ENCODE data around the gene SPATA31D3.
"Not testable (repeated sequence)": the region's sequence is repeated elsewhere in the genome, so short reads cannot be mapped to it uniquely, and the experiment has no call there.

The SPATA31D3 gene

GRCh38 chr9:81980568-81980967 is 37.3 kb downstream of the SPATA31D3 start:
- H3K4me3 ChIP-seq (ENCODE audit: low read depth in 1 of 2, low read length in 2 of 2) = no peak overlapping the region
- no peak overlapping the region for H3K9ac ChIP-seq (ENCODE audit: low read length)
- no peaks in the 10 kb centered on the region for H3K9me3 ChIP-seq (ENCODE audit: low read length)
- H3K4me1 ChIP-seq (ENCODE audit: insufficient read depth, low read length) = no peaks in the 10 kb centered on the region
- no peaks in the 10 kb centered on the region for H3K27me3 ChIP-seq (ENCODE audit: control insufficient read depth in 1 of 2, insufficient read depth in 2 of 2, low read length in 2 of 2)
- no peaks in the 10 kb centered on the region for H3K36me3 ChIP-seq (ENCODE audit: insufficient read depth, low read length)
- H3K27ac ChIP-seq (ENCODE audit: low read depth, low read length) = no peak overlapping the region

GRCh38 chr9:81981883-81982282 is 38.6 kb downstream of the SPATA31D3 start:
- H3K36me3 ChIP-seq (ENCODE audit: insufficient read depth, low read length) = no peaks in the 10 kb centered on the region
- H3K4me3 ChIP-seq (ENCODE audit: low read depth in 1 of 2, low read length in 2 of 2) = no peak overlapping the region
- H3K9me3 ChIP-seq (ENCODE audit: low read length) = no peaks in the 10 kb centered on the region
- H3K4me1 ChIP-seq (ENCODE audit: insufficient read depth, low read length) = no peaks in the 10 kb centered on the region
- H3K27ac ChIP-seq (ENCODE audit: low read depth, low read length) = no peak overlapping the region
- H3K27me3 ChIP-seq (ENCODE audit: control insufficient read depth in 1 of 2, insufficient read depth in 2 of 2, low read length in 2 of 2) = no peaks in the 10 kb centered on the region
- no peak overlapping the region for H3K9ac ChIP-seq (ENCODE audit: low read length)

GRCh38 chr9:81984928-81985327 is 41.6 kb downstream of the SPATA31D3 start:
- no peaks in the 10 kb centered on the region for H3K4me1 ChIP-seq (ENCODE audit: insufficient read depth, low read length)
- no peak overlapping the region for H3K27ac ChIP-seq (ENCODE audit: low read depth, low read length)
- no peak overlapping the region for H3K9ac ChIP-seq (ENCODE audit: low read length)
- H3K36me3 ChIP-seq (ENCODE audit: insufficient read depth, low read length) = no peaks in the 10 kb centered on the region
- no peak overlapping the region for H3K4me3 ChIP-seq (ENCODE audit: low read depth in 1 of 2, low read length in 2 of 2)
- no peaks in the 10 kb centered on the region for H3K9me3 ChIP-seq (ENCODE audit: low read length)
- no peaks in the 10 kb centered on the region for H3K27me3 ChIP-seq (ENCODE audit: control insufficient read depth in 1 of 2, insufficient read depth in 2 of 2, low read length in 2 of 2)

- Histone ChIP-seq H3K36me3 (ENCODE audit: insufficient read depth, low read length) (no peaks in the 10 kb centered on the region), H3K4me3 (ENCODE audit: low read depth in 1 of 2, low read length in 2 of 2) (no peak overlapping the region), H3K9ac (ENCODE audit: low read length) (no peak overlapping the region), H3K9me3 (ENCODE audit: low read length) (no peaks in the 10 kb centered on the region), H3K4me1 (ENCODE audit: insufficient read depth, low read length) (no peaks in the 10 kb centered on the region), H3K27ac (ENCODE audit: low read depth, low read length) (no peak overlapping the region), H3K27me3 (ENCODE audit: control insufficient read depth in 1 of 2, insufficient read depth in 2 of 2, low read length in 2 of 2) (no peaks in the 10 kb centered on the region)
Observed at GRCh38 chr9:81986051-81986450, 42.8 kb downstream of the SPATA31D3 start.

- not testable (repeated sequence) for H3K9me3 ChIP-seq (ENCODE audit: low read length); H3K4me1 ChIP-seq (ENCODE audit: insufficient read depth, low read length); H3K27ac ChIP-seq (ENCODE audit: low read depth, low read length); H3K36me3 ChIP-seq (ENCODE audit: insufficient read depth, low read length); H3K4me3 ChIP-seq (ENCODE audit: low read depth in 1 of 2, low read length in 2 of 2); H3K9ac ChIP-seq (ENCODE audit: low read length); H3K27me3 ChIP-seq (ENCODE audit: control insufficient read depth in 1 of 2, insufficient read depth in 2 of 2, low read length in 2 of 2)
Observed at GRCh38 chr9:81988472-81988871, 45.2 kb downstream of the SPATA31D3 start, which contains the start of gene SPATA31D1. SPATA31D1 (plus strand) TSS chr9:81988772; CDS start chr9:81988819, 47 bp downstream.

GRCh38 chr9:81989700-81990099 is 46.4 kb downstream of the SPATA31D3 start:
- no peak overlapping the region for H3K27ac ChIP-seq (ENCODE audit: low read depth, low read length)
- no peaks in the 10 kb centered on the region for H3K4me1 ChIP-seq (ENCODE audit: insufficient read depth, low read length)
- no peaks in the 10 kb centered on the region for H3K36me3 ChIP-seq (ENCODE audit: insufficient read depth, low read length)
- H3K27me3 ChIP-seq (ENCODE audit: control insufficient read depth in 1 of 2, insufficient read depth in 2 of 2, low read length in 2 of 2) = no peaks in the 10 kb centered on the region
- H3K9me3 ChIP-seq (ENCODE audit: low read length) = no peaks in the 10 kb centered on the region
- no peak overlapping the region for H3K4me3 ChIP-seq (ENCODE audit: low read depth in 1 of 2, low read length in 2 of 2)
- no peak overlapping the region for H3K9ac ChIP-seq (ENCODE audit: low read length)

- no peaks in the 10 kb centered on the region for H3K4me1 ChIP-seq (ENCODE audit: insufficient read depth, low read length)
- H3K27me3 ChIP-seq (ENCODE audit: control insufficient read depth in 1 of 2, insufficient read depth in 2 of 2, low read length in 2 of 2) = no peaks in the 10 kb centered on the region
- H3K9ac ChIP-seq (ENCODE audit: low read length) = no peak overlapping the region
Observed at GRCh38 chr9:81993656-81994055, 50.4 kb downstream of the SPATA31D3 start.

More at GRCh38 chr9:81993656-81994055, 50.4 kb downstream of the SPATA31D3 start:
- no peak overlapping the region for H3K4me3 ChIP-seq (ENCODE audit: low read depth in 1 of 2, low read length in 2 of 2)
- H3K27ac ChIP-seq (ENCODE audit: low read depth, low read length) = no peak overlapping the region
- H3K9me3 ChIP-seq (ENCODE audit: low read length) = no peaks in the 10 kb centered on the region
- H3K36me3 ChIP-seq (ENCODE audit: insufficient read depth, low read length) = no peaks in the 10 kb centered on the region
